Activated naive CD4-positive, alpha-beta T cell (primary cell): ENCODE results near the gene HPCAL1.

ENCODE experiments used
- DNase-seq, 4 experiments: peaks; one replicate each; lab custom pipeline; 2025; lab: John Stamatoyannopoulos, UW

HPCAL1 gene

DNA sequence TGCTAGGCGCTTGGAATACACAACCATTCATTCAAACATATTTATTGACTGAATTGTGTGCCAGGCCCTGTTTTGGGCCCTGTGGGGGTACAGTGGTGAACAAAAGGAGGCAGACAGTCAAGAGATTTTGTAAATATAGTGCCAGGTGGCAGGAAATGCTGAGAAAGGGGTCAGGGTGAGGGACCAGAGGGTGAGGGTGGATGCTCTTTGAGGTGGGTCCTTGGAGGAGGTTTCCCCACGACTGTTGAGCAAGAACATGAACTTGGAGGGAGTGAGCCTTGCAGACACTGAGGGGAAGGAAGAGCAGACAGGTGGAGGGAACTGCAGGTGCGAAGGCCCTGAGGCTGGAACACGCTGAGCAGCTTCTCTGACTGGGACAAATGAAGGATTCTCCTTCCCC lies 104.7 kb downstream of the HPCAL1 start:
- no peak for DNase-seq

GRCh38 chr2:10407841-10408648 lies 105.3 kb downstream of the HPCAL1 start:
- peak in 2 of 4 experiments; percentile 12 to 29 for DNase-seq

GRCh38 chr2:10408649-10409579 lies 106.2 kb downstream of the HPCAL1 start:
- peak; percentile 50 to 71 (median 52) for DNase-seq

GRCh38 chr2:10410001-10410822 lies 107.5 kb downstream of the HPCAL1 start:
- DNase-seq, result no peak

- DNase-seq, result no peak
These were observed 108.2 kb downstream of the HPCAL1 start for GRCh38 chr2:10410823-10411437.

DNA sequence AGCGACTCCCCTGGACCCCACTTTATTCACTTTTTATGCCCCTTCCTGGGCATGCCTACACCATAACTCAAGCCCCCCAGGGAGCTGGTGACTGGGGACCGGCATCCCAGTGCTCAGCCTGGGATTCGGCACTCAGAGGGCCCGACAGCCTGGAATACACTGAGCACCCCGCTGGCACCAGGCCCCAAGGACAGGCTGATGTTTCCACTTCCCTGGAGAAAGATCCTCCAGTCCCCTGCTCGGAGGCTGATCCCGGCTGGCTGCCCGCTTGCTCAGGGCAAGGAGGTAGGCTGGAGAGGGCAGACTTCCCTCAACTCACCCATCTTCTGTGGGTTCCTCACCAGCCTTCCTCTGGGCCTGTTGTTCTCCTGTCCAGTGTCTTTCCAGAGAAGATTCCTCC lies 108.9 kb downstream of the HPCAL1 start:
- DNase-seq, result no peak

GRCh38 chr2:10412380-10412779 lies 109.7 kb downstream of the HPCAL1 start:
- DNase-seq, result no peak

DNA sequence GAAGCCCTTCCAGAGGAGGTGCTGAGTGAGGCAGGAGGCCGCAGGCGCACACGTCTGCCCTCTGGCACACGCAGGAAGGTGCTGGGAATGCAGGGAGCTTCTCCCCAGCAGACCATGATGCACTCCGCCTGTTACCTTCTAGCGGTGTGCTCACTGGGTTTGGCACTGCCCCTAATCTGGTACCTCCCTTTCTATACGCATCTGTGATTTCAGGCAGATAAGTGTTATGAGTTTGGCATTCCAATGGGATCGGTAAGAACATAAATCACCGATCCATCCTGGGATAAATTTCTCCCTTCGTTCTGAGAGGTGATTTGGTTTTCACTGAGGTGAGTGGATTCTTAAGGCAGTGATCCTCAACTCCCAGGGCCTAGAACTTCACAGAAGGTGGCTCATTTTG lies 110.8 kb downstream of the HPCAL1 start:
- DNase-seq, result no peak

DNA sequence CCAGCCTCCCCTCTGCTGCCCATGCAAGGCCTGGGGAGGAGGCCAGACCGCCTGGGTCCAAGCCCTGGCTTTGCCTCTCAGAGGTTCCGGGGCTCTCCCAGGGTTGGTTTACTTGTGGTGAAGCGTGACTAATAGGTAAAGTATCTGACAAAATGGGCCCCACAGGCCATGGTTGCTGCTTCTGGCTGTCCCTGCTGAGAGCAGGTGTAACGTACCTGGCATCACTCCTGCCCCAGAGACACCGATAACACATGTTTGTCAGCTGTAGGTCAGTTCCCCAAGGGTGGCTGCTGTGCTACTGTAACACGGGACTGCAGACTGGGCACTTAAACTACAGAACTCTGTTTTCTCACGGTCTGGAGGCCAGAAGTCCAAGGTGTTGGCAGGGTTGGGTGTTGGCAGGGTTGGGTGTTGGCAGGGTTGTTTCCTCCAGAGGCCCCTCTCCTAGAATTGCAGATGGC lies 111.3 kb downstream of the HPCAL1 start:
- no peak for DNase-seq

DNA sequence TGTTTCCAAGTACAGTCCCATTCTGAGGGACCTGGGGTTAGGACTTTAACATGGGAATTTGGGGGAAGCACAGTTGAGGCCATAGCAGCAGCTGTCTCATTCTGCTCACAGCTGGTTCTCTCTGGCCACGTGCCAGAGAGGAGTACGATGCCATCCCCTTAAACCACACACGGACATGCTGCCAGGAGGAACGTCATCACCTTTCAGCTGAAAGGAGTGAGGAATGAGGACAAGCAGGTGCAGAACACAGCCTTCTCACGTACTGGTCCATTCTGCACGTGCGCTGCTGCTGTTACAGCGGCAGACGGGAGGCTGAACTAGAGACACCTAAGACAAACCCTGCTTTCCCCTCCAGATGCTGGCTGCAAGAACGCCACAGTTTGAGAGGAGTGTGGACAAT lies 111.9 kb downstream of the HPCAL1 start:
- no peak for DNase-seq

GRCh38 chr2:10415048-10415447 lies 112.3 kb downstream of the HPCAL1 start:
- DNase-seq, result no peak

GRCh38 chr2:10415640-10416039 lies 112.9 kb downstream of the HPCAL1 start:
- no peak for DNase-seq

- DNase-seq, result no peak
These were observed 115.0 kb downstream of the HPCAL1 start for GRCh38 chr2:10417551-10418335.

DNA sequence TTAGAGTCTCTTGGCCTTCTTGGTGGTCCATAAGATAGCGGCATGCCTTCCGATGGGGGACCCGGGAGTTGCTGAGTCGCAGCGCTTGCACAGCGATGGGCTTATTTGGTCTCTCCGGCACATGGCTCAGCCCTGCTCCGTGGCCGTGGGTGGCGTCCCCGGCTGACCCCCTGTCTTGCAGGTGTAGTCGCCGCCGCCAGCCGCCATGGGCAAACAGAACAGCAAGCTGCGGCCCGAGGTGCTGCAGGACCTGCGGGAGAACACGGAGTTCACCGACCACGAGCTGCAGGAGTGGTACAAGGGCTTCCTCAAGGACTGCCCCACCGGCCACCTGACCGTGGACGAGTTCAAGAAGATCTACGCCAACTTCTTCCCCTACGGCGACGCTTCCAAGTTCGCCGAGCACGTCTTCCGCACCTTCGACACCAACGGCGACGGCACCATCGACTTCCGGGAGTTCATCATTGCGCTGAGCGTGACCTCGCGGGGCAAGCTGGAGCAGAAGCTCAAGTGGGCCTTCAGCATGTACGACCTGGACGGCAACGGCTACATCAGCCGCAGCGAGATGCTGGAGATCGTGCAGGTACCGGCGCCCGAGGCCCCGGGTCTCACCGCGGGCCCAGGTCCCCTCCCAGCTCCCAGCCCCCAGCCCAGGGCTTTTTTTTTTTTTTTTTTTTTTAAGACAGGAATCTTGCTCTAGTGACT lies 117.0 kb downstream of the HPCAL1 start:
- no peak for DNase-seq

- no peak for DNase-seq
These were observed 119.5 kb downstream of the HPCAL1 start for GRCh38 chr2:10422251-10422650.

DNA sequence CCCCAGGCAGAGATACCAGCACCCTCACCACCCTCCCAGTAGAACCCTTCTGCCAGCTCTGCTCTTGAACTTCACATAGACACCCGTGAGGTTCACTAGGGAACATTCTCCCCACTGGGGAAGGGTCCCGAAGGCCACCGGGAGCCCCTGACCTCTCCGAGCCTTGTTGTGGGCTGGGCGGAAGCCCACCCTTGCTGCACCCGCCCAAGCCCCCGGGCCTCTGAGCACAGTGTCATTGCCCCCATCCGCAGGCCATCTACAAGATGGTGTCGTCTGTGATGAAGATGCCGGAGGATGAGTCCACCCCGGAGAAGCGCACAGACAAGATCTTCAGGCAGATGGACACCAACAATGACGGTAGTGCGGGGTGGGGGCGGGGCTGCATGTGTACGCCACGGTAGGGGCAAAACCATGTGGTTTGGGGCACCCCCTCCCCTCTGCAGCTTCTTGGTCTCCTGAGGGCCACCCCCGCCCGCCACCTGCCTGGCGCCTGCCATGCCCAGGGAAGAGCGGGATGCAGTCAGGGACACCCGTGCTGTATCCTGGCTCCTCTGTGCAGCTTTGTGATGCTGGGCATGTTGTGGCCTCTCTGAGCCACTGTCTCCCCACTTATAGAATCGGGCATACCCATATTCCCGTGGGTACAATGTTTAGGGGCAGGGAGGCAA lies 120.2 kb downstream of the HPCAL1 start:
- no peak for DNase-seq

GRCh38 chr2:10423400-10423774 lies 120.7 kb downstream of the HPCAL1 start:
- no peak for DNase-seq

- no peak for DNase-seq
These were observed 121.3 kb downstream of the HPCAL1 start for GRCh38 chr2:10424051-10424450.

GRCh38 chr2:10424916-10425505 lies 122.3 kb downstream of the HPCAL1 start:
- DNase-seq, result no peak
